Esophagus muscularis mucosa (tissue), 3 donors: Measurements from ENCODE around the gene PPY.

Source experiments
- POLR2A ChIP-seq: fragments of 450-650 bp; IDR thresholded peaks from one replicate; pipeline ENCODE4 v1.6.1; 2017; ENCODE audit warnings: antibody characterized with exemption, moderate library complexity, mild to moderate bottlenecking, low read depth
- POLR2AphosphoS5 ChIP-seq, 2 donors: sonication (generic); formaldehyde crosslinking; IDR thresholded peaks; one replicate each; pipeline ENCODE4 v1.6.1; 2017; ENCODE audit warnings: antibody characterized with exemption in 2 of 2
- TF ChIP-seq, protein P1 (sequence below), 3 experiments: fragments of 200-600 bp in 2 of 3; fragments of 450-650 bp in 1 of 3; sonication (generic) in 2 of 3; IDR thresholded peaks; one replicate each; pipeline ENCODE4 v1.5.1; 2017 to 2019; ENCODE audit warnings: antibody characterized with exemption in 3 of 3, mild to moderate bottlenecking in 2 of 3, moderate library complexity in 1 of 3

- TF ChIP-seq, protein P1, sequence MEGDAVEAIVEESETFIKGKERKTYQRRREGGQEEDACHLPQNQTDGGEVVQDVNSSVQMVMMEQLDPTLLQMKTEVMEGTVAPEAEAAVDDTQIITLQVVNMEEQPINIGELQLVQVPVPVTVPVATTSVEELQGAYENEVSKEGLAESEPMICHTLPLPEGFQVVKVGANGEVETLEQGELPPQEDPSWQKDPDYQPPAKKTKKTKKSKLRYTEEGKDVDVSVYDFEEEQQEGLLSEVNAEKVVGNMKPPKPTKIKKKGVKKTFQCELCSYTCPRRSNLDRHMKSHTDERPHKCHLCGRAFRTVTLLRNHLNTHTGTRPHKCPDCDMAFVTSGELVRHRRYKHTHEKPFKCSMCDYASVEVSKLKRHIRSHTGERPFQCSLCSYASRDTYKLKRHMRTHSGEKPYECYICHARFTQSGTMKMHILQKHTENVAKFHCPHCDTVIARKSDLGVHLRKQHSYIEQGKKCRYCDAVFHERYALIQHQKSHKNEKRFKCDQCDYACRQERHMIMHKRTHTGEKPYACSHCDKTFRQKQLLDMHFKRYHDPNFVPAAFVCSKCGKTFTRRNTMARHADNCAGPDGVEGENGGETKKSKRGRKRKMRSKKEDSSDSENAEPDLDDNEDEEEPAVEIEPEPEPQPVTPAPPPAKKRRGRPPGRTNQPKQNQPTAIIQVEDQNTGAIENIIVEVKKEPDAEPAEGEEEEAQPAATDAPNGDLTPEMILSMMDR (IDR thresholded peaks at IDR 0.05) = no peak
- TF ChIP-seq POLR2A (no peak), POLR2AphosphoS5 (IDR thresholded peaks at IDR 0.05) (no peak)
Observed at GRCh38 chr17:43953746-43954145, 11.5 kb upstream of the PPY start, which contains the start of gene PYY.
